GM23338 (cell line): ENCODE results near the gene WDR38. TPM values are rescaled to one million over a fixed set of nuclear protein-coding genes. Genes with fewer than 3 reads are reported as not detected.
A peak's percentile ranks its signal among the peaks of the same experiment; 100 is the strongest.

ENCODE experiments used
- ATAC-seq: fragments of 200-7000 bp; cut with Tn5 transposase; 3 replicates; pipeline ENCODE4 v1.9.1; 2020
- DNase-seq: peaks from one replicate; pipeline ENCODE4 v3.0.0-alpha.2; 2015; ENCODE audit warnings: low spot score
- H2AFZ ChIP-seq: fragments of 200-600 bp; sonication (generic); 2 replicates; pipeline ENCODE4 v1.8.0; 2016; ENCODE audit warnings: antibody characterized with exemption, mild to moderate bottlenecking, moderate library complexity
- H3F3A ChIP-seq: fragments of 200-600 bp; sonication (generic); replicated peaks from 2 replicates; pipeline ENCODE4 v1.8.0; 2017; ENCODE audit warnings: antibody characterized with exemption, mixed run types, low read depth
- H3K27ac ChIP-seq: fragments of 200-600 bp; sonication (generic); 2 replicates; pipeline ENCODE4 v1.6.1; 2016; ENCODE audit warnings: low read depth
- H3K27me3 ChIP-seq: fragments of 200-600 bp; sonication (generic); 2 replicates; pipeline ENCODE4 v1.8.0; 2016; ENCODE audit warnings: mild to moderate bottlenecking, mixed run types, moderate library complexity; ENCODE audit not compliant: insufficient read depth
- H3K36me3 ChIP-seq: fragments of 200-600 bp; sonication (generic); 2 replicates; pipeline ENCODE4 v1.8.0; 2016; ENCODE audit warnings: mild to moderate bottlenecking; ENCODE audit not compliant: insufficient read depth
- H3K4me1 ChIP-seq: fragments of 200-600 bp; sonication (generic); 2 replicates; pipeline ENCODE4 v1.8.0; 2016; ENCODE audit warnings: mild to moderate bottlenecking, moderate library complexity; ENCODE audit not compliant: insufficient read depth
- H3K4me2 ChIP-seq: fragments of 200-600 bp; sonication (generic); 2 replicates; pipeline ENCODE4 v1.7.1; 2017; ENCODE audit warnings: mixed run types
- H3K4me3 ChIP-seq: fragments of 200-600 bp; sonication (generic); 2 replicates; pipeline ENCODE4 v1.6.1; 2016; ENCODE audit warnings: mixed run types
- H3K79me2 ChIP-seq: fragments of 200-600 bp; sonication (generic); replicated peaks from 2 replicates; pipeline ENCODE4 v1.8.0; 2017; ENCODE audit warnings: mild to moderate bottlenecking; ENCODE audit not compliant: insufficient read depth
- H3K9me2 ChIP-seq: fragments of 200-600 bp; sonication (generic); 2 replicates; pipeline ENCODE4 v1.8.0; 2017; ENCODE audit not compliant: insufficient read depth
- H4K20me1 ChIP-seq: fragments of 200-600 bp; sonication (generic); replicated peaks from 2 replicates; pipeline ENCODE4 v1.8.0; 2017; ENCODE audit warnings: mild to moderate bottlenecking; ENCODE audit not compliant: insufficient read depth
- H3K27ac Mint-ChIP-seq: 2 replicates; pipeline ENCODE4 v1.8.0; 2020; ENCODE audit warnings: inconsistent platforms, mild to moderate bottlenecking, moderate library complexity, mixed read lengths
- H3K27me3 Mint-ChIP-seq: 3 replicates; pipeline ENCODE4 v1.8.0; 2022; ENCODE audit warnings: low read depth, mild to moderate bottlenecking, moderate library complexity, mixed read lengths, inconsistent platforms; ENCODE audit not compliant: insufficient read depth, poor library complexity
- H3K36me3 Mint-ChIP-seq: 3 replicates; pipeline ENCODE4 v1.8.0; 2021; ENCODE audit warnings: low read depth, mild to moderate bottlenecking, inconsistent platforms, moderate library complexity, mixed read lengths
- H3K4me1 Mint-ChIP-seq: 3 replicates; pipeline ENCODE4 v1.8.0; 2020; ENCODE audit warnings: mild to moderate bottlenecking, inconsistent platforms, mixed read lengths
- H3K4me3 Mint-ChIP-seq: 3 replicates; pipeline ENCODE4 v1.8.0; 2021; ENCODE audit warnings: moderate library complexity, mild to moderate bottlenecking, inconsistent platforms, mixed read lengths
- H3K9me3 Mint-ChIP-seq: 3 replicates; pipeline ENCODE4 v1.8.0; 2020; ENCODE audit warnings: moderate library complexity, mild to moderate bottlenecking, inconsistent platforms, mixed read lengths
- CREB1 ChIP-seq: fragments of 250-450 bp; sonication (Bioruptor Pico); IDR thresholded peaks from 2 replicates; pipeline ENCODE4 v1.5.0; 2020; ENCODE audit warnings: low read depth, mild to moderate bottlenecking, moderate library complexity
- ETS1 ChIP-seq: IDR thresholded peaks from 2 replicates; pipeline ENCODE4 v1.6.1; 2016; ENCODE audit warnings: antibody characterized with exemption
- EZH2 ChIP-seq: fragments of 200-600 bp; sonication (generic); IDR thresholded peaks from one replicate; pipeline ENCODE4 v1.8.0; 2017; ENCODE audit warnings: antibody characterized with exemption, mild to moderate bottlenecking, low read depth; ENCODE audit not compliant: unreplicated experiment
- EZH2phosphoT487 ChIP-seq: fragments of 200-600 bp; sonication (generic); IDR thresholded peaks from one replicate; pipeline ENCODE4 v1.8.1; 2018; ENCODE audit warnings: antibody characterized with exemption; ENCODE audit not compliant: unreplicated experiment
- JUNB ChIP-seq: IDR thresholded peaks from one replicate; pipeline ENCODE4 v1.6.1; 2016; ENCODE audit warnings: antibody characterized with exemption; ENCODE audit not compliant: unreplicated experiment
- NANOG ChIP-seq: IDR thresholded peaks from 2 replicates; pipeline ENCODE4 v1.6.1; 2016; ENCODE audit warnings: antibody characterized with exemption, borderline replicate concordance
- POLR2AphosphoS5 ChIP-seq: IDR thresholded peaks from 2 replicates; pipeline ENCODE4 v1.6.1; 2016; ENCODE audit warnings: antibody characterized with exemption, low read depth
- REST ChIP-seq: IDR thresholded peaks from one replicate; pipeline ENCODE4 v1.6.1; 2018; ENCODE audit warnings: antibody characterized with exemption; ENCODE audit not compliant: unreplicated experiment
- STAT1 ChIP-seq: IDR thresholded peaks from one replicate; pipeline ENCODE4 v1.6.1; 2016; ENCODE audit warnings: antibody characterized with exemption; ENCODE audit not compliant: unreplicated experiment
- ZNF114 ChIP-seq: fragments of 250-450 bp; sonication (Bioruptor Pico); IDR thresholded peaks from 2 replicates; pipeline ENCODE4 v1.5.0; 2020; ENCODE audit warnings: mild to moderate bottlenecking, moderate library complexity
- ZNF331 ChIP-seq: fragments of 250-450 bp; sonication (Bioruptor Pico); IDR thresholded peaks from 2 replicates; pipeline ENCODE4 v1.5.0; 2020; ENCODE audit warnings: low read depth, mild to moderate bottlenecking, moderate library complexity
- polyA plus RNA-seq: library from polyadenylated mRNA; unstranded; fragments of >200 nt; fragmentation: Nextera tagmentation; extraction: Ambion mirVana; gene quantifications from 2 replicates; pipeline ENCODE4 v1.2.1, GENCODE V29; 2016
- total RNA-seq: library from RNA; depleted of rRNA; stranded (reverse); fragments of >200 nt; shearing (Covaris generic); gene quantifications from 2 replicates; pipeline ENCODE4 v1.2.3, GENCODE V29; 2014
- TF ChIP-seq, protein P1 (sequence below): fragments of 250-450 bp; sonication (Bioruptor Pico); IDR thresholded peaks from 2 replicates; pipeline ENCODE4 v1.5.0; 2020; ENCODE audit warnings: mild to moderate bottlenecking, moderate library complexity
- TF ChIP-seq, protein P2 (sequence below), 2 experiments: fragments of 200-600 bp in 1 of 2; sonication (generic) in 1 of 2; conservative IDR thresholded peaks; 2 replicates each; pipeline versions ENCODE4 v1.5.1 to v1.6.1; 2016 to 2017; ENCODE audit warnings: antibody characterized with exemption in 2 of 2, low read depth in 2 of 2, mild to moderate bottlenecking in 2 of 2, moderate library complexity in 1 of 2

Gene WDR38
- total and polyA plus RNA-seq, 2 experiments from 2014 or later, result not detected

DNA sequence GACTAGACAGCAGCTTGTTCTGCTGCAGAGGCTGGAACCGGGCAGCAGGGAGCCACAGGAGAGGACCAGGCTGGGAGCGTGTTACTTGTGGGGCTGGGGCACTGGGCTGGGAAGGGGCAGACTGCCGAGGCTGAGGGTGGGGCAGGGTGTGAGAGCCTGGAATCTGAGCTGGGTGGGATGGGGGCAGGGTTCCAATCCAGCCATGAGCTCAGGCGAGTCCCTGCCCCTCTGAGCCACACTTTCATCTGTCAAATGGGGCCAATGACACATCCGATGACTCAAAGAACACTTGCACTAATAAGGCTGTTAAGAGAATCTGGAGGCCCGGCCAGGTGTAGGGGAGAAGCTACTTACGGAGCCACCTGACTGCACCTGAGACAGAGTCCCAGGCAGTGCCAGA, 18.7 kb upstream of the WDR38 start:
- no peaks in the 10 kb centered on the region for H3K9me2 ChIP-seq
- H3K4me1 Mint-ChIP-seq, result peaks cover 6% of the 10 kb centered on the region
- H2AFZ ChIP-seq, result no peak overlapping the region
- DNase-seq, result no peak
- H3K4me2 ChIP-seq, result no peak overlapping the region
- no peaks in the 10 kb centered on the region for H3K79me2 ChIP-seq
- peak; percentile 38 for ATAC-seq
- H3K27me3 ChIP-seq, result no peaks in the 10 kb centered on the region
- H3K27me3 Mint-ChIP-seq, result peaks cover 3% of the 10 kb centered on the region
- H3K4me3 Mint-ChIP-seq, result no peak overlapping the region
- H3K27ac ChIP-seq, result no peak overlapping the region
- H3F3A ChIP-seq, result no peaks in the 10 kb centered on the region
- no peaks in the 10 kb centered on the region for H3K36me3 ChIP-seq
- TF ChIP-seq, protein P1, sequence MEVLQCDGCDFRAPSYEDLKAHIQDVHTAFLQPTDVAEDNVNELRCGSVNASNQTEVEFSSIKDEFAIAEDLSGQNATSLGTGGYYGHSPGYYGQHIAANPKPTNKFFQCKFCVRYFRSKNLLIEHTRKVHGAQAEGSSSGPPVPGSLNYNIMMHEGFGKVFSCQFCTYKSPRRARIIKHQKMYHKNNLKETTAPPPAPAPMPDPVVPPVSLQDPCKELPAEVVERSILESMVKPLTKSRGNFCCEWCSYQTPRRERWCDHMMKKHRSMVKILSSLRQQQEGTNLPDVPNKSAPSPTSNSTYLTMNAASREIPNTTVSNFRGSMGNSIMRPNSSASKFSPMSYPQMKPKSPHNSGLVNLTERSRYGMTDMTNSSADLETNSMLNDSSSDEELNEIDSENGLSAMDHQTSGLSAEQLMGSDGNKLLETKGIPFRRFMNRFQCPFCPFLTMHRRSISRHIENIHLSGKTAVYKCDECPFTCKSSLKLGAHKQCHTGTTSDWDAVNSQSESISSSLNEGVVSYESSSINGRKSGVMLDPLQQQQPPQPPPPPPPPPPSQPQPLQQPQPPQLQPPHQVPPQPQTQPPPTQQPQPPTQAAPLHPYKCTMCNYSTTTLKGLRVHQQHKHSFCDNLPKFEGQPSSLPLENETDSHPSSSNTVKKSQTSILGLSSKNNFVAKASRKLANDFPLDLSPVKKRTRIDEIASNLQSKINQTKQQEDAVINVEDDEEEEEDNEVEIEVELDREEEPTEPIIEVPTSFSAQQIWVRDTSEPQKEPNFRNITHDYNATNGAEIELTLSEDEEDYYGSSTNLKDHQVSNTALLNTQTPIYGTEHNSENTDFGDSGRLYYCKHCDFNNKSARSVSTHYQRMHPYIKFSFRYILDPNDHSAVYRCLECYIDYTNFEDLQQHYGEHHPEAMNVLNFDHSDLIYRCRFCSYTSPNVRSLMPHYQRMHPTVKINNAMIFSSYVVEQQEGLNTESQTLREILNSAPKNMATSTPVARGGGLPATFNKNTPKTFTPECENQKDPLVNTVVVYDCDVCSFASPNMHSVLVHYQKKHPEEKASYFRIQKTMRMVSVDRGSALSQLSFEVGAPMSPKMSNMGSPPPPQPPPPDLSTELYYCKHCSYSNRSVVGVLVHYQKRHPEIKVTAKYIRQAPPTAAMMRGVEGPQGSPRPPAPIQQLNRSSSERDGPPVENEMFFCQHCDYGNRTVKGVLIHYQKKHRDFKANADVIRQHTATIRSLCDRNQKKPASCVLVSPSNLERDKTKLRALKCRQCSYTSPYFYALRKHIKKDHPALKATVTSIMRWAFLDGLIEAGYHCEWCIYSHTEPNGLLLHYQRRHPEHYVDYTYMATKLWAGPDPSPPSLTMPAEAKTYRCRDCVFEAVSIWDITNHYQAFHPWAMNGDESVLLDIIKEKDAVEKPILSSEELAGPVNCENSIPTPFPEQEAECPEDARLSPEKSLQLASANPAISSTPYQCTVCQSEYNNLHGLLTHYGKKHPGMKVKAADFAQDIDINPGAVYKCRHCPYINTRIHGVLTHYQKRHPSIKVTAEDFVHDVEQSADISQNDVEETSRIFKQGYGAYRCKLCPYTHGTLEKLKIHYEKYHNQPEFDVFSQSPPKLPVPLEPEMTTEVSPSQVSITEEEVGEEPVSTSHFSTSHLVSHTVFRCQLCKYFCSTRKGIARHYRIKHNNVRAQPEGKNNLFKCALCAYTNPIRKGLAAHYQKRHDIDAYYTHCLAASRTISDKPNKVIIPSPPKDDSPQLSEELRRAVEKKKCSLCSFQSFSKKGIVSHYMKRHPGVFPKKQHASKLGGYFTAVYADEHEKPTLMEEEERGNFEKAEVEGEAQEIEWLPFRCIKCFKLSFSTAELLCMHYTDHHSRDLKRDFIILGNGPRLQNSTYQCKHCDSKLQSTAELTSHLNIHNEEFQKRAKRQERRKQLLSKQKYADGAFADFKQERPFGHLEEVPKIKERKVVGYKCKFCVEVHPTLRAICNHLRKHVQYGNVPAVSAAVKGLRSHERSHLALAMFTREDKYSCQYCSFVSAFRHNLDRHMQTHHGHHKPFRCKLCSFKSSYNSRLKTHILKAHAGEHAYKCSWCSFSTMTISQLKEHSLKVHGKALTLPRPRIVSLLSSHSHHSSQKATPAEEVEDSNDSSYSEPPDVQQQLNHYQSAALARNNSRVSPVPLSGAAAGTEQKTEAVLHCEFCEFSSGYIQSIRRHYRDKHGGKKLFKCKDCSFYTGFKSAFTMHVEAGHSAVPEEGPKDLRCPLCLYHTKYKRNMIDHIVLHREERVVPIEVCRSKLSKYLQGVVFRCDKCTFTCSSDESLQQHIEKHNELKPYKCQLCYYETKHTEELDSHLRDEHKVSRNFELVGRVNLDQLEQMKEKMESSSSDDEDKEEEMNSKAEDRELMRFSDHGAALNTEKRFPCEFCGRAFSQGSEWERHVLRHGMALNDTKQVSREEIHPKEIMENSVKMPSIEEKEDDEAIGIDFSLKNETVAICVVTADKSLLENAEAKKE, result no peak
- no peak for TF ChIP-seq ZNF331 (CRISPR knock-in tag)
- TF ChIP-seq JUNB, result no peak
- TF ChIP-seq ETS1, result no peak
- TF ChIP-seq POLR2AphosphoS5, result no peak
- no peak for TF ChIP-seq EZH2phosphoT487
- TF ChIP-seq ZNF114 (CRISPR knock-in tag), result no peak
- TF ChIP-seq, protein P2, sequence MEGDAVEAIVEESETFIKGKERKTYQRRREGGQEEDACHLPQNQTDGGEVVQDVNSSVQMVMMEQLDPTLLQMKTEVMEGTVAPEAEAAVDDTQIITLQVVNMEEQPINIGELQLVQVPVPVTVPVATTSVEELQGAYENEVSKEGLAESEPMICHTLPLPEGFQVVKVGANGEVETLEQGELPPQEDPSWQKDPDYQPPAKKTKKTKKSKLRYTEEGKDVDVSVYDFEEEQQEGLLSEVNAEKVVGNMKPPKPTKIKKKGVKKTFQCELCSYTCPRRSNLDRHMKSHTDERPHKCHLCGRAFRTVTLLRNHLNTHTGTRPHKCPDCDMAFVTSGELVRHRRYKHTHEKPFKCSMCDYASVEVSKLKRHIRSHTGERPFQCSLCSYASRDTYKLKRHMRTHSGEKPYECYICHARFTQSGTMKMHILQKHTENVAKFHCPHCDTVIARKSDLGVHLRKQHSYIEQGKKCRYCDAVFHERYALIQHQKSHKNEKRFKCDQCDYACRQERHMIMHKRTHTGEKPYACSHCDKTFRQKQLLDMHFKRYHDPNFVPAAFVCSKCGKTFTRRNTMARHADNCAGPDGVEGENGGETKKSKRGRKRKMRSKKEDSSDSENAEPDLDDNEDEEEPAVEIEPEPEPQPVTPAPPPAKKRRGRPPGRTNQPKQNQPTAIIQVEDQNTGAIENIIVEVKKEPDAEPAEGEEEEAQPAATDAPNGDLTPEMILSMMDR (conservative IDR thresholded peaks at IDR 0.05; ENCODE audit: low read depth in 2 of 2), result no peak
- no peak for TF ChIP-seq CREB1 (CRISPR knock-in tag)
- TF ChIP-seq STAT1, result no peak
- no peak for TF ChIP-seq NANOG
- TF ChIP-seq EZH2, result no peak
- TF ChIP-seq REST, result no peak
- no peaks in the 10 kb centered on the region for H3K4me1 ChIP-seq
- no peaks in the 10 kb centered on the region for H3K9me3 Mint-ChIP-seq
- no peaks in the 10 kb centered on the region for H3K36me3 Mint-ChIP-seq
- H4K20me1 ChIP-seq, result no peaks in the 10 kb centered on the region
- no peak overlapping the region for H3K4me3 ChIP-seq
- no peak overlapping the region for H3K27ac Mint-ChIP-seq
